Measurements from ENCODE around the gene FSTL5. TPM values are rescaled to one million over a fixed set of nuclear protein-coding genes. Genes with fewer than 3 reads are reported as not detected.

Gene FSTL5
- total and polyA plus RNA-seq, 2 of the 13 experiments (the other 11 are each of a cell fraction or from before 2014, with no cell fraction given), result 0.03 to 0.07 TPM

DNA sequence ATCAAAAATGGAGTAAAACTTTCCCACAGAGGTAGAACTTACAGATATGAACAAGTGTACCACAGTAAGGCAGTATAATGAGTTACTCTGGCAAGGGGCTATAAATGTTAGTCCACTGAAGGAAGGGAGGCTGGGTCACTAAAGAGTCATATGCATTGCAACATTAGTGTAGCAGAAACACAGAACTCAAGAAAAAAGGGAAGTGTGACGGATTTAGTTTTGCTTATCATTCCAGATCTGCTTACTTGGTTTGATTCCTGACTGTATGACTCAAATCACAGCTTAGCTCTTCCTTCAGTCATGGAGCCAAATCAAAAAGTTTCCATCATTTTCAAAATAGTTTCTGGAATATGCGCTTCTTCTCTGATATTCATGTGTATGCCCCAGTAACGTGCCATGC lies 148.7 kb downstream of the FSTL5 start:
- Histone ChIP-seq H3K79me2 (ENCODE audit: insufficient read depth, low read length) (no peaks in the 10 kb centered on the region), H3K4me2 (ENCODE audit: low read depth, low read length) (no peak overlapping the region), H3K9me3 (ENCODE audit: low read length) (no peaks in the 10 kb centered on the region), H3K4me3 (replicated peaks in 1 of 3; ENCODE audit: insufficient read depth in 1 of 3, low read depth in 2 of 3, low read length in 3 of 3) (no peak overlapping the region), H3K4me1 (ENCODE audit: insufficient read depth, low read length) (no peaks in the 10 kb centered on the region), H3K27ac (ENCODE audit: extremely low read length, insufficient read depth, low read length) (no peak overlapping the region), H3K27me3 (ENCODE audit: control insufficient read depth in 1 of 2, insufficient read depth in 2 of 2, low read length in 2 of 2) (no peaks in the 10 kb centered on the region), H3K9ac (ENCODE audit: insufficient read depth, low read depth, low read length) (no peak overlapping the region), H2AFZ (ENCODE audit: low read length) (no peak overlapping the region), H3K36me3 (replicated peaks in 1 of 2; ENCODE audit: control insufficient read depth in 1 of 2, insufficient read depth in 2 of 2, low read length in 2 of 2) (no peaks in the 10 kb centered on the region), H4K20me1 (ENCODE audit: insufficient read depth, low read length) (no peaks in the 10 kb centered on the region)
- TF ChIP-seq, protein P1, sequence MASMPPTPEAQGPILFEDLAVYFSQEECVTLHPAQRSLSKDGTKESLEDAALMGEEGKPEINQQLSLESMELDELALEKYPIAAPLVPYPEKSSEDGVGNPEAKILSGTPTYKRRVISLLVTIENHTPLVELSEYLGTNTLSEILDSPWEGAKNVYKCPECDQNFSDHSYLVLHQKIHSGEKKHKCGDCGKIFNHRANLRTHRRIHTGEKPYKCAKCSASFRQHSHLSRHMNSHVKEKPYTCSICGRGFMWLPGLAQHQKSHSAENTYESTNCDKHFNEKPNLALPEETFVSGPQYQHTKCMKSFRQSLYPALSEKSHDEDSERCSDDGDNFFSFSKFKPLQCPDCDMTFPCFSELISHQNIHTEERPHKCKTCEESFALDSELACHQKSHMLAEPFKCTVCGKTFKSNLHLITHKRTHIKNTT (CRISPR knock-in tag; IDR thresholded peaks at IDR 0.05), result no peak
- TF ChIP-seq ZBTB33 (CRISPR knock-in tag; IDR thresholded peaks at IDR 0.05) (no peak), ZNF878 (CRISPR knock-in tag; IDR thresholded peaks at IDR 0.05) (no peak), JUNB (CRISPR knock-in tag; IDR thresholded peaks at IDR 0.05; ENCODE audit: borderline replicate concordance) (no peak), ZFP41 (CRISPR knock-in tag; IDR thresholded peaks at IDR 0.05; ENCODE audit: borderline replicate concordance) (no peak), RORA (CRISPR knock-in tag; IDR thresholded peaks at IDR 0.05) (no peak)
- ChIA-PET CTCF (ENCODE audit: low intra/inter-chr PET ratio, low total read pairs) (no interaction called here), POLR2A (no interaction called here)
- FAIRE-seq, result no peak
- intact Hi-C loops (cut with micrococcal nuclease; ENCODE audit: unreplicated experiment) (no loop called here), in situ Hi-C loops (cut with HindIII; ENCODE audit: extremely low pct_ligation_motif_present, low pct_unique_long_range_greater_than_20kb) (no loop called here)
- DNase-seq (ENCODE audit: low spot score), result no peak
- WGBS (ENCODE audit: low lambda C conversion rate), result 16% methylated on average over 3 of the region's 3 CpGs
- BruUV-seq (replicated peaks), result no TSS peak
- ATAC-seq, result no peak
